ENCODE data around the gene PHF12. TPM values are rescaled to one million over a fixed set of nuclear protein-coding genes. Genes with fewer than 3 reads are reported as not detected.

Gene PHF12
- total and polyA plus RNA-seq, 2 of the 8 experiments (the other 6 are each of a cell fraction or from before 2014, with no cell fraction given), result 38.8 to 65.7 TPM

GRCh38 chr17:28925912-28926365, 25.4 kb downstream of the PHF12 start:
- Histone ChIP-seq H3K4ac (replicated peaks; ENCODE audit: insufficient read length, low read depth, low read length) (no peak overlapping the region), H3K27me3 (replicated peaks in 1 of 4; ENCODE audit: control insufficient read depth in 3 of 4, extremely low read depth in 1 of 4, insufficient read depth in 3 of 4, low read length in 3 of 4) (no peaks in the 10 kb centered on the region), H2BK120ac (replicated peaks; ENCODE audit: low read depth, low read length) (no peak overlapping the region), H3K4me1 (replicated peaks in 1 of 4; ENCODE audit: control insufficient read depth in 3 of 4, insufficient read depth in 4 of 4, low read length in 3 of 4) (no peaks in the 10 kb centered on the region), H3K79me1 (ENCODE audit: low read depth, low read length) (peaks cover 21% of the 10 kb centered on the region), H2AK5ac (ENCODE audit: low read depth, low read length) (no peak overlapping the region), H3K23me2 (ENCODE audit: low read depth, low read length) (no peaks in the 10 kb centered on the region), H2BK12ac (ENCODE audit: low read depth, low read length) (no peak overlapping the region), H4K20me1 (replicated peaks in 1 of 2; ENCODE audit: control insufficient read depth in 1 of 2, insufficient read depth in 2 of 2, low read length in 2 of 2) (peaks cover 10 to 17% of the 10 kb centered on the region in 2 experiments), H2BK20ac (ENCODE audit: low read length) (no peak overlapping the region), H3K4me2 (ENCODE audit: insufficient read depth in 1 of 2, low read depth in 2 of 2, low read length in 2 of 2) (no peak overlapping the region), H2AFZ (ENCODE audit: low read length) (no peak overlapping the region), H3K9me3 (ENCODE audit: insufficient read depth in 2 of 2, low read depth in 1 of 2, low read length in 1 of 2) (no peaks in the 10 kb centered on the region), H3K9ac (replicated peaks in 1 of 4; ENCODE audit: extremely low read depth in 1 of 4, low read depth in 3 of 4, low read length in 3 of 4) (no peak overlapping the region), H3K27ac (ENCODE audit: low read depth, low read length) (no peak overlapping the region), H4K5ac (ENCODE audit: insufficient read length, low read depth, low read length) (no peak overlapping the region), H3K23ac (ENCODE audit: insufficient read length) (no peak overlapping the region), H3K18ac (ENCODE audit: extremely low read depth, low read length) (no peak overlapping the region), H3K14ac (ENCODE audit: insufficient read length) (no peak overlapping the region), H3K79me2 (ENCODE audit: control insufficient read depth in 1 of 2, insufficient read depth in 2 of 2, low read length in 2 of 2) (peaks cover 10 to 52% of the 10 kb centered on the region in 2 experiments), H3K56ac (replicated peaks; ENCODE audit: insufficient read length, low read depth, low read length) (no peak overlapping the region), H2BK5ac (ENCODE audit: low read depth, low read length) (no peak overlapping the region), H3K4me3 (ENCODE audit: extremely low read depth in 1 of 4, insufficient read depth in 2 of 4, low read depth in 3 of 4, low read length in 4 of 4) (no peak overlapping the region), H4K91ac (replicated peaks; ENCODE audit: insufficient read length, low read length) (no peak overlapping the region), H2BK15ac (ENCODE audit: low read length) (no peak overlapping the region), H3K36me3 (ENCODE audit: control insufficient read depth in 2 of 4, insufficient read depth in 4 of 4, low read length in 3 of 4) (peaks cover 10 to 63% (median 43%) of the 10 kb centered on the region in 4 experiments), H4K8ac (ENCODE audit: extremely low read depth, insufficient read depth, low read length) (no peak overlapping the region)
- CTCF ChIA-PET (ENCODE audit: partially characterized antibody), result interaction anchor here (1.3 to 16.4 kb wide), 4 partner anchors 9 to 27 kb away, joined by 6 to 123 read pairs (median 27); no protein-coding TSS in a partner anchor
- TF ChIP-seq MAX (IDR thresholded peaks at IDR 0.05) (no peak), GTF2F1 (IDR thresholded peaks at IDR 0.05; ENCODE audit: borderline replicate concordance, low read depth, low read length) (no peak)
- POLR2A ChIA-PET (ENCODE audit: partially characterized antibody), result interaction anchor here (1.0 to 6.8 kb wide), 4 partner anchors 12 to 235 kb away, joined by 3 to 29 read pairs (median 4); no protein-coding TSS in a partner anchor
- 77% methylated on average over 2 of the region's 2 CpGs; no CpG with 5 or more reads in 1 of the 2 experiments for WGBS, 2 experiments (ENCODE audit: extremely low coverage in 1 of 2, insufficient coverage in 1 of 2, insufficient read length in 1 of 2, insufficient replicate concordance in 2 of 2, low coverage in 1 of 2, low lambda C conversion rate in 2 of 2, missing lambda C conversion rate in 1 of 2)
- FAIRE-seq (no peak), DNase-seq (ENCODE audit: low read depth in 1 of 2, low spot score in 2 of 2) (no peak)
